ENCODE results near the gene PHF20.
"Not testable (repeated sequence)": the region's sequence is repeated elsewhere in the genome, so short reads cannot be mapped to it uniquely, and the experiment has no call there.

PHF20 gene

GRCh38 chr20:35776513-35777101, 4.8 kb downstream of the PHF20 start:
- no peak for DNase-seq (ENCODE audit: low read depth)

- not testable (repeated sequence) for DNase-seq (ENCODE audit: low read depth)
Measured at GRCh38 chr20:35783811-35784210, 12.0 kb downstream of the PHF20 start.

GRCh38 chr20:35785541-35785940, 13.7 kb downstream of the PHF20 start:
- not testable (repeated sequence) for DNase-seq (ENCODE audit: low read depth)

GRCh38 chr20:35788796-35789195, 17.0 kb downstream of the PHF20 start:
- DNase-seq (ENCODE audit: low read depth): no peak

GRCh38 chr20:35791097-35791496, 19.3 kb downstream of the PHF20 start:
- no peak for DNase-seq (ENCODE audit: low read depth)

GRCh38 chr20:35791821-35792220, 20.0 kb downstream of the PHF20 start:
- DNase-seq (ENCODE audit: low read depth): no peak

GRCh38 chr20:35792740-35793139, 20.9 kb downstream of the PHF20 start:
- no peak for DNase-seq (ENCODE audit: low read depth)

GRCh38 chr20:35796571-35796970, 24.8 kb downstream of the PHF20 start:
- no peak for DNase-seq (ENCODE audit: low read depth)

- no peak for DNase-seq (ENCODE audit: low read depth)
Measured at GRCh38 chr20:35801865-35802264, 30.1 kb downstream of the PHF20 start.

- DNase-seq (ENCODE audit: low read depth): no peak
Measured at GRCh38 chr20:35806075-35806474, 34.3 kb downstream of the PHF20 start.

- no peak for DNase-seq (ENCODE audit: low read depth)
Measured at GRCh38 chr20:35807877-35808276, 36.1 kb downstream of the PHF20 start.

GRCh38 chr20:35820715-35821114, 48.9 kb downstream of the PHF20 start:
- DNase-seq (ENCODE audit: low read depth): no peak

GRCh38 chr20:35821807-35822242, 50.0 kb downstream of the PHF20 start:
- no peak for DNase-seq (ENCODE audit: low read depth)

- DNase-seq (ENCODE audit: low read depth): no peak
Measured at GRCh38 chr20:35823147-35823546, 51.3 kb downstream of the PHF20 start.

- no peak for DNase-seq (ENCODE audit: low read depth)
Measured at GRCh38 chr20:35823937-35824336, 52.1 kb downstream of the PHF20 start.

GRCh38 chr20:35826397-35826998, 54.7 kb downstream of the PHF20 start:
- no peak for DNase-seq (ENCODE audit: low read depth)

GRCh38 chr20:35828434-35828833, 56.6 kb downstream of the PHF20 start:
- no peak for DNase-seq (ENCODE audit: low read depth)

- no peak for DNase-seq (ENCODE audit: low read depth)
Measured at GRCh38 chr20:35828916-35829315, 57.1 kb downstream of the PHF20 start.

- DNase-seq (ENCODE audit: low read depth): no peak
Measured at GRCh38 chr20:35830264-35830663, 58.4 kb downstream of the PHF20 start.

GRCh38 chr20:35831029-35831428, 59.2 kb downstream of the PHF20 start:
- no peak for DNase-seq (ENCODE audit: low read depth)

- DNase-seq (ENCODE audit: low read depth): no peak
Measured at GRCh38 chr20:35831971-35832370, 60.2 kb downstream of the PHF20 start.

- no peak for DNase-seq (ENCODE audit: low read depth)
Measured at GRCh38 chr20:35833241-35833640, 61.4 kb downstream of the PHF20 start.

GRCh38 chr20:35837577-35838195, 65.9 kb downstream of the PHF20 start:
- no peak for DNase-seq (ENCODE audit: low read depth)

- no peak for DNase-seq (ENCODE audit: low read depth)
Measured at GRCh38 chr20:35838205-35838604, 66.4 kb downstream of the PHF20 start.
